HEK293 (cell line): Measurements from ENCODE around the gene EBI3.

ENCODE experiments used
- REPIN1 ChIP-seq: fragments of 450-650 bp; formaldehyde crosslinking; IDR thresholded peaks from 2 replicates; pipeline ENCODE4 v1.5.1; 2017; ENCODE audit warnings: missing biosample characterization, missing genetic modification characterization, low read depth
- TF ChIP-seq, protein P1 (sequence below): fragments of 450-650 bp; formaldehyde crosslinking; IDR thresholded peaks from 2 replicates; pipeline ENCODE4 v1.5.1; 2016; ENCODE audit warnings: missing biosample characterization, missing genetic modification characterization

DNA sequence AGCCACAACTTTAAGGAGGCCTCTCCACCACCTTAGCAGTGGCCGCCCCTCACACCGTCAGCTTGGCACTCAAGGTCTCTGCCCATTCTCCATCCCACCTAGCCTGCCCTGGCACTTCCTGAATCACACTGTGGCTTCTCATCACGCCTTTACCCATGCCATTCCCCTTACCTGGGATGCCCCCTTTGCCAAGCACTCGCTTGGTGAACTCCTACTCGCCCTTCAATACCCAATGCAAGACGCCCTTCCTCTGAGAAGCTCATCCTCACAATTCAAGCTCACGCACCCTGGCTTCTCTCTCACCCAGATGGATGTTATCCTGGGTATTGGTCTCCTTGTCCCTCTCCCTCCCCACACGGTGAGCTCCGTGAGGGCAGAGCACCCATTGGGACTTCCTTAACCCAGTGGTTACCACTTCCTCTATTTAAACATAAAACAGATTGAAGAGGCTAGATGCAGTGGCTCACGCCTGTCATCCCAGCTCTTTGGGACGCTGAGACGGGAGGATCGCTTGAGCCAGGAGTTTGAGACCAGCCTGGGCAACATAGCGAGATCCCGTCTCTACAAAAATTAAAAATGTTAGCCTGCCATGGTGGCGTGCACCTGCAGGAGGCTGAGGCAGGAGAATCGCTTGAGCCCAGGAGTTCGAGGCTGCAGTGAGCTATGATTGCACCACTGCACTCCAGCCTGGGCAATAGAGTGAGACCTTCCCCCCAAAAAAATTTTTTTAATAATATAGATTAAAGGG is 37.1 kb downstream of the EBI3 start:
- TF ChIP-seq, protein P1, sequence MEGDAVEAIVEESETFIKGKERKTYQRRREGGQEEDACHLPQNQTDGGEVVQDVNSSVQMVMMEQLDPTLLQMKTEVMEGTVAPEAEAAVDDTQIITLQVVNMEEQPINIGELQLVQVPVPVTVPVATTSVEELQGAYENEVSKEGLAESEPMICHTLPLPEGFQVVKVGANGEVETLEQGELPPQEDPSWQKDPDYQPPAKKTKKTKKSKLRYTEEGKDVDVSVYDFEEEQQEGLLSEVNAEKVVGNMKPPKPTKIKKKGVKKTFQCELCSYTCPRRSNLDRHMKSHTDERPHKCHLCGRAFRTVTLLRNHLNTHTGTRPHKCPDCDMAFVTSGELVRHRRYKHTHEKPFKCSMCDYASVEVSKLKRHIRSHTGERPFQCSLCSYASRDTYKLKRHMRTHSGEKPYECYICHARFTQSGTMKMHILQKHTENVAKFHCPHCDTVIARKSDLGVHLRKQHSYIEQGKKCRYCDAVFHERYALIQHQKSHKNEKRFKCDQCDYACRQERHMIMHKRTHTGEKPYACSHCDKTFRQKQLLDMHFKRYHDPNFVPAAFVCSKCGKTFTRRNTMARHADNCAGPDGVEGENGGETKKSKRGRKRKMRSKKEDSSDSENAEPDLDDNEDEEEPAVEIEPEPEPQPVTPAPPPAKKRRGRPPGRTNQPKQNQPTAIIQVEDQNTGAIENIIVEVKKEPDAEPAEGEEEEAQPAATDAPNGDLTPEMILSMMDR (tag by site-specific recombination), result no peak
- TF ChIP-seq REPIN1 (tag by site-specific recombination), result no peak
